Type B pancreatic cell (in vitro differentiated cells): ENCODE measurements around the gene EDDM13. TPM values are rescaled to one million over a fixed set of nuclear protein-coding genes. Genes with fewer than 3 reads are reported as not detected.
"Not testable (repeated sequence)": the region's sequence is repeated elsewhere in the genome, so short reads cannot be mapped to it uniquely, and the experiment has no call there.

Experiments
- DNase-seq: peaks from one replicate; pipeline ENCODE4 v3.0.0; 2021; ENCODE audit warnings: mixed read lengths; ENCODE audit not compliant: unreplicated experiment; ENCODE audit errors: extremely low spot score
- H3K27ac Mint-ChIP-seq: 2 replicates; pipeline ENCODE4 v1.8.0; 2021; ENCODE audit warnings: mild to moderate bottlenecking, mixed read lengths
- H3K27me3 Mint-ChIP-seq: 2 replicates; pipeline ENCODE4 v1.8.0; 2021; ENCODE audit warnings: mixed read lengths
- H3K36me3 Mint-ChIP-seq: 2 replicates; pipeline ENCODE4 v1.8.0; 2021; ENCODE audit warnings: mixed read lengths
- H3K4me1 Mint-ChIP-seq: one replicate; pipeline ENCODE4 v1.8.0; 2021; ENCODE audit warnings: mixed read lengths; ENCODE audit not compliant: unreplicated experiment
- H3K4me3 Mint-ChIP-seq: 2 replicates; pipeline ENCODE4 v1.8.0; 2021; ENCODE audit warnings: mild to moderate bottlenecking, mixed read lengths
- H3K9me3 Mint-ChIP-seq: 2 replicates; pipeline ENCODE4 v1.8.0; 2021; ENCODE audit warnings: mixed read lengths
- CTCF ChIP-seq: fragments of 200-600 bp; sonication (generic); conservative IDR thresholded peaks from 2 replicates; pipeline ENCODE4 v1.5.0; 2021; ENCODE audit warnings: antibody characterized with exemption, mild to moderate bottlenecking
- total RNA-seq: library from RNA; stranded (reverse); gene quantifications from 2 replicates; pipeline ENCODE4 v1.2.1, GENCODE V29; 2021; ENCODE audit warnings: low replicate concordance

The EDDM13 gene
- total RNA-seq, 1 donor from 2014 or later, result not detected

GRCh38 chr19:56306016-56306415 lies 33.5 kb downstream of the EDDM13 start:
- H3K36me3 Mint-ChIP-seq, result peaks cover 8% of the 10 kb centered on the region
- H3K9me3 Mint-ChIP-seq, result no peaks in the 10 kb centered on the region
- no peak for DNase-seq
- no peak overlapping the region for H3K27ac Mint-ChIP-seq
- no peak overlapping the region for H3K4me3 Mint-ChIP-seq
- H3K4me1 Mint-ChIP-seq, result no peaks in the 10 kb centered on the region
- no peak for TF ChIP-seq CTCF
- H3K27me3 Mint-ChIP-seq, result no peaks in the 10 kb centered on the region

- not testable (repeated sequence) for H3K4me3 Mint-ChIP-seq, H3K27me3 Mint-ChIP-seq, DNase-seq, H3K36me3 Mint-ChIP-seq, H3K9me3 Mint-ChIP-seq, H3K27ac Mint-ChIP-seq, H3K4me1 Mint-ChIP-seq
Observed at GRCh38 chr19:56307062-56307461, 34.5 kb downstream of the EDDM13 start.

GRCh38 chr19:56308792-56309191 lies 36.2 kb downstream of the EDDM13 start:
- no peaks in the 10 kb centered on the region for H3K27me3 Mint-ChIP-seq
- TF ChIP-seq CTCF, result no peak
- peaks cover 2% of the 10 kb centered on the region for H3K36me3 Mint-ChIP-seq
- DNase-seq, result no peak
- H3K4me3 Mint-ChIP-seq, result no peak overlapping the region
- H3K27ac Mint-ChIP-seq, result no peak overlapping the region
- H3K9me3 Mint-ChIP-seq, result no peaks in the 10 kb centered on the region
- peaks cover 9% of the 10 kb centered on the region for H3K4me1 Mint-ChIP-seq

GRCh38 chr19:56309511-56310185 lies 37.1 kb downstream of the EDDM13 start:
- Mint-ChIP-seq H3K4me1 (peaks cover 10% of the 10 kb centered on the region), H3K27me3 (no peaks in the 10 kb centered on the region), H3K9me3 (no peaks in the 10 kb centered on the region), H3K4me3 (no peak overlapping the region), H3K36me3 (no peaks in the 10 kb centered on the region), H3K27ac (no peak overlapping the region)
- TF ChIP-seq CTCF, result peak; percentile 77
- peak; percentile 73 for DNase-seq

- H3K36me3 Mint-ChIP-seq, result no peaks in the 10 kb centered on the region
- no peaks in the 10 kb centered on the region for H3K9me3 Mint-ChIP-seq
- no peak for DNase-seq
- H3K4me3 Mint-ChIP-seq, result no peak overlapping the region
- TF ChIP-seq CTCF, result no peak
- H3K27ac Mint-ChIP-seq, result no peak overlapping the region
- H3K27me3 Mint-ChIP-seq, result no peaks in the 10 kb centered on the region
- peaks cover 10% of the 10 kb centered on the region for H3K4me1 Mint-ChIP-seq
Observed at GRCh38 chr19:56310462-56310861, 37.9 kb downstream of the EDDM13 start.

GRCh38 chr19:56312342-56312741 lies 39.8 kb downstream of the EDDM13 start:
- Mint-ChIP-seq H3K4me3 (no peak overlapping the region), H3K27me3 (no peaks in the 10 kb centered on the region)

More at GRCh38 chr19:56312342-56312741, 39.8 kb downstream of the EDDM13 start:
- Mint-ChIP-seq H3K9me3 (no peaks in the 10 kb centered on the region), H3K27ac (no peak overlapping the region), H3K4me1 (peaks cover 15% of the 10 kb centered on the region), H3K36me3 (no peaks in the 10 kb centered on the region)
- no peak for TF ChIP-seq CTCF
- DNase-seq, result no peak
